HepG2 (cell line): ENCODE data around the gene PPP1CA. TPM values are rescaled to one million over a fixed set of nuclear protein-coding genes. Genes with fewer than 3 reads are reported as not detected.

Experiments
- ATAC-seq: fragments of 200-7000 bp; cut with Tn5 transposase; 3 replicates; pipeline ENCODE4 v1.9.1; 2020; ENCODE audit warnings: mild to moderate bottlenecking, moderate library complexity
- BruUV-seq: library from RNA; stranded (reverse); fragments of 400-500 nt; replicated peaks from 2 replicates; lab custom pipeline; 2021; lab: Mats Ljungman, UMichigan
- CTCF ChIA-PET: fragments of 300-600 bp; formaldehyde crosslinking; extraction: SDS; loops from one replicate; lab custom pipeline; 2021; ENCODE audit warnings: low total read pairs, inconsistent platforms, low intra/inter-chr PET ratio; lab: Yijun Ruan, JAX
- POLR2A ChIA-PET: fragments of 350-600 bp; sonication (Branson Sonifier 250); formaldehyde crosslinking; loops from one replicate; lab custom pipeline; 2020; ENCODE audit warnings: antibody characterized with exemption, inconsistent platforms; lab: Yijun Ruan, JAX
- DNase-seq: peaks from one replicate; pipeline ENCODE4 v3.0.0-alpha.2; 2015; ENCODE audit warnings: low spot score
- FAIRE-seq: peaks from 3 replicates; lab custom pipeline; 2011; peaks lifted over from hg19 to GRCh38; lab: Jason Lieb, UNC
- H2AFZ ChIP-seq: one replicate; pipeline ENCODE4 v1.6.1; 2011; ENCODE audit warnings: low read length, inconsistent platforms
- H3K27ac ChIP-seq: fragments of 300-600 bp; 3 replicates; pipeline ENCODE4 v1.8.0; 2011; ENCODE audit warnings: mixed run types, mild to moderate bottlenecking, mixed read lengths, low read length, inconsistent platforms; ENCODE audit not compliant: insufficient read depth; ENCODE audit errors: extremely low read length
- H3K27me3 ChIP-seq, 2 experiments: fragments of 200-600 bp in 1 of 2; 2 replicates in 1 of 2; 3 replicates in 1 of 2; pipeline versions ENCODE4 v1.6.0 to v1.8.0; 2011; ENCODE audit warnings: low read length in 2 of 2, mild to moderate bottlenecking in 2 of 2, moderate library complexity in 2 of 2, inconsistent platforms in 1 of 2; ENCODE audit not compliant: insufficient read depth in 2 of 2, control insufficient read depth in 1 of 2
- H3K36me3 ChIP-seq, 2 experiments: fragments of 200-600 bp in 1 of 2; replicated peaks in 1 of 2; 2 replicates in 1 of 2; 3 replicates in 1 of 2; pipeline versions ENCODE4 v1.5.1 to v1.8.0; 2011; ENCODE audit warnings: low read length in 2 of 2, inconsistent platforms in 1 of 2; ENCODE audit not compliant: insufficient read depth in 2 of 2, control insufficient read depth in 1 of 2
- H3K4me1 ChIP-seq: 2 replicates; pipeline ENCODE4 v1.5.1; 2012; ENCODE audit warnings: low read length, inconsistent platforms; ENCODE audit not compliant: insufficient read depth
- H3K4me2 ChIP-seq: 2 replicates; pipeline ENCODE4 v1.6.0; 2011; ENCODE audit warnings: low read depth, low read length, inconsistent platforms
- H3K4me3 ChIP-seq, 3 experiments: fragments of 200-600 bp in 1 of 3; sonication (generic), shearing (Covaris generic) in 1 of 3; replicated peaks in 1 of 3; 2 replicates each; pipeline ENCODE4 v1.5.1; 2011 to 2016; ENCODE audit warnings: low read length in 3 of 3, inconsistent platforms in 2 of 3, low read depth in 2 of 3, mild to moderate bottlenecking in 2 of 3, control low read depth in 1 of 3, mixed read lengths in 1 of 3; ENCODE audit not compliant: insufficient read depth in 1 of 3
- H3K79me2 ChIP-seq: one replicate; pipeline ENCODE4 v1.6.1; 2011; ENCODE audit warnings: low read length, inconsistent platforms; ENCODE audit not compliant: insufficient read depth
- H3K9ac ChIP-seq: 2 replicates; pipeline ENCODE4 v1.6.0; 2011; ENCODE audit warnings: mild to moderate bottlenecking, low read depth, low read length, inconsistent platforms; ENCODE audit not compliant: insufficient read depth
- H3K9me3 ChIP-seq: 2 replicates; pipeline ENCODE4 v1.5.1; 2012; ENCODE audit warnings: mild to moderate bottlenecking, low read length
- H4K20me1 ChIP-seq: 2 replicates; pipeline ENCODE4 v1.6.0; 2011; ENCODE audit warnings: inconsistent platforms, mild to moderate bottlenecking, low read length, moderate library complexity; ENCODE audit not compliant: insufficient read depth
- RELA ChIP-seq: sonication (generic); formaldehyde crosslinking; IDR thresholded peaks from 2 replicates; pipeline ENCODE4 v1.4.0; 2020; ENCODE audit warnings: missing genetic modification reagents
- U2AF2 ChIP-seq: fragments of 200-400 bp; formaldehyde crosslinking; IDR thresholded peaks from 2 replicates; pipeline ENCODE4 v1.6.1; 2017; ENCODE audit warnings: low read depth, mild to moderate bottlenecking, low read length
- WGBS: methylation state at CpG from one replicate; pipeline ENCODE4 v1.1.6; 2017; ENCODE audit warnings: low lambda C conversion rate; 5-methylcytosine and 5-hydroxymethylcytosine counted together
- in situ Hi-C: cut with HindIII; loops from 2 replicates; pipeline ENCODE4 v1.10.0; 2017; ENCODE audit warnings: low pct_unique_long_range_greater_than_20kb; ENCODE audit not compliant: extremely low pct_ligation_motif_present
- intact Hi-C: fragments of 100-400 bp; cut with micrococcal nuclease; formaldehyde crosslinking; loops from one replicate; pipeline ENCODE4 v1.10.0; 2022; ENCODE audit not compliant: unreplicated experiment
- polyA plus RNA-seq, 8 experiments: library from polyadenylated mRNA; depleted of rRNA in 3 of 8; stranded (reverse) in 7 of 8; unstranded in 1 of 8; fragments of >200 nt; fragmentation: Illumina TruSeq in 4 of 8; extraction: Trizol in 4 of 8; gene quantifications; 2 replicates each; pipeline versions ENCODE4 v1.2.1 to v1.2.3, GENCODE V29; 2011 to 2016; ENCODE audit warnings: low read depth in 4 of 8, missing spikeins in 1 of 8, mixed read lengths in 1 of 8; ENCODE audit not compliant: insufficient read depth in 1 of 8
- total RNA-seq, 5 experiments: library from RNA; depleted of rRNA; stranded (reverse); fragments of >200 nt; fragmentation: Illumina TruSeq; extraction: Trizol; gene quantifications; 2 replicates each; pipeline ENCODE4 v1.2.3, GENCODE V29; 2016; ENCODE audit warnings: low read depth in 1 of 5
- TF ChIP-seq, protein P1 (sequence below): sonication (generic); formaldehyde crosslinking; IDR thresholded peaks from 2 replicates; pipeline ENCODE4 v1.4.0; 2020; ENCODE audit warnings: missing genetic modification reagents, mild to moderate bottlenecking, borderline replicate concordance
- TF ChIP-seq, protein P2 (sequence below): sonication (generic); formaldehyde crosslinking; conservative IDR thresholded peaks from 2 replicates; pipeline ENCODE4 v1.4.0; 2020; ENCODE audit warnings: missing genetic modification reagents

The PPP1CA gene
- total and polyA plus RNA-seq, 2 of the 13 experiments (the other 11 are each of a cell fraction or from before 2014, with no cell fraction given) = 149 to 170 TPM

DNA sequence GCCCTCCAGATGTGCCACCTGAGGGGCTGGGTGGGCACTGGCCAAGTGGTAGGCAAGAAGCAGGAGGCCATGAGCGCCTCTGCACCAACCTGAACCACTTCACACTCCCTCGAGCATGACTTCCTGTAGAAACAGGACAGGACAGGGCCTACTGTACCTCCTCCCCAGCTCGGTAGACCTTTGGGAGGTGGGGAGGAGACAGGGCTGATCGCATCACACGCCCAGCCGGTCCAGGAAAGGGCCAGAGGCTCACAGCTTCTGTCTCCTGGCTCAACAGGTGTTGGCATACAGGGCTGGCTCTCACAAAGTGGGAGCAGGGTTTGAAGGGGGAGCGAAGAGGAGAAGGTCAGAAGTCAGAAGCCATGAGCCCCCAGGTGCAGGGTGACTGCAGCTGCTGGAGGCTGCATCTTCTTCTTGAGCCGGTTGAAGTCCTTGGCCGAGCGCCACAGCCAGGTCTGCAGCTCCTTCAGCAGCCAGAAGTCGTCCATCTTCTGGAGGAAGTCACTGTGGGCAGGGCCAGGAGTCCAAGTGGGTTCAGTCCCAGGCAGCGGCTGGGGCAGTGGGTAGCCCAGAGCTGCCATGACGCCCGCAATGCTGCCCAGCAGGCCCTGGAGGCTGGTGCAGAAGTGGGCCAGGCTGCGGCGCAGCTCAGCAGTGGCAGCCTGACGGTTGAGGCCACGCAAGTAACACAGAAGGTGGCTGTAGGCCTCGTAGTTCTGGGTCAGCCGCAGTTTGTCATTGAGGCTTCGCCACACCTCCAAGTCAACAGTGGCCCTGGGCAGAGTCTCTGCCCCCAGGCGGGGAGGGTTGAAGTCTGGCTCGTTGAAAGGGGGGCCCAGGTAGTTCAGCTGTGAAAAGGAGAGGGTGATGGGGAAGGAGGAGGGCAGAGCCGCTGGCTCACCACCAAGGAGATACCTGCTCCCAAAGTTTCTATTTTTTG is 36.6 kb downstream of the PPP1CA start:
- intact Hi-C loops (no loop called here), in situ Hi-C loops (no loop called here)
- H3K36me3 ChIP-seq = no peaks in the 10 kb centered on the region
- H3K4me2 ChIP-seq = no peak overlapping the region
- no TSS peak for BruUV-seq
- POLR2A ChIA-PET = no interaction called here
- no peak overlapping the region for H3K27ac ChIP-seq
- H3K27me3 ChIP-seq = no peaks in the 10 kb centered on the region
- no peak overlapping the region for H3K9ac ChIP-seq
- no peak for TF ChIP-seq RELA
- TF ChIP-seq U2AF2 = no peak
- TF ChIP-seq, protein P1, sequence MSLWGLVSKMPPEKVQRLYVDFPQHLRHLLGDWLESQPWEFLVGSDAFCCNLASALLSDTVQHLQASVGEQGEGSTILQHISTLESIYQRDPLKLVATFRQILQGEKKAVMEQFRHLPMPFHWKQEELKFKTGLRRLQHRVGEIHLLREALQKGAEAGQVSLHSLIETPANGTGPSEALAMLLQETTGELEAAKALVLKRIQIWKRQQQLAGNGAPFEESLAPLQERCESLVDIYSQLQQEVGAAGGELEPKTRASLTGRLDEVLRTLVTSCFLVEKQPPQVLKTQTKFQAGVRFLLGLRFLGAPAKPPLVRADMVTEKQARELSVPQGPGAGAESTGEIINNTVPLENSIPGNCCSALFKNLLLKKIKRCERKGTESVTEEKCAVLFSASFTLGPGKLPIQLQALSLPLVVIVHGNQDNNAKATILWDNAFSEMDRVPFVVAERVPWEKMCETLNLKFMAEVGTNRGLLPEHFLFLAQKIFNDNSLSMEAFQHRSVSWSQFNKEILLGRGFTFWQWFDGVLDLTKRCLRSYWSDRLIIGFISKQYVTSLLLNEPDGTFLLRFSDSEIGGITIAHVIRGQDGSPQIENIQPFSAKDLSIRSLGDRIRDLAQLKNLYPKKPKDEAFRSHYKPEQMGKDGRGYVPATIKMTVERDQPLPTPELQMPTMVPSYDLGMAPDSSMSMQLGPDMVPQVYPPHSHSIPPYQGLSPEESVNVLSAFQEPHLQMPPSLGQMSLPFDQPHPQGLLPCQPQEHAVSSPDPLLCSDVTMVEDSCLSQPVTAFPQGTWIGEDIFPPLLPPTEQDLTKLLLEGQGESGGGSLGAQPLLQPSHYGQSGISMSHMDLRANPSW (CRISPR knock-in tag) = no peak
- TF ChIP-seq, protein P2, sequence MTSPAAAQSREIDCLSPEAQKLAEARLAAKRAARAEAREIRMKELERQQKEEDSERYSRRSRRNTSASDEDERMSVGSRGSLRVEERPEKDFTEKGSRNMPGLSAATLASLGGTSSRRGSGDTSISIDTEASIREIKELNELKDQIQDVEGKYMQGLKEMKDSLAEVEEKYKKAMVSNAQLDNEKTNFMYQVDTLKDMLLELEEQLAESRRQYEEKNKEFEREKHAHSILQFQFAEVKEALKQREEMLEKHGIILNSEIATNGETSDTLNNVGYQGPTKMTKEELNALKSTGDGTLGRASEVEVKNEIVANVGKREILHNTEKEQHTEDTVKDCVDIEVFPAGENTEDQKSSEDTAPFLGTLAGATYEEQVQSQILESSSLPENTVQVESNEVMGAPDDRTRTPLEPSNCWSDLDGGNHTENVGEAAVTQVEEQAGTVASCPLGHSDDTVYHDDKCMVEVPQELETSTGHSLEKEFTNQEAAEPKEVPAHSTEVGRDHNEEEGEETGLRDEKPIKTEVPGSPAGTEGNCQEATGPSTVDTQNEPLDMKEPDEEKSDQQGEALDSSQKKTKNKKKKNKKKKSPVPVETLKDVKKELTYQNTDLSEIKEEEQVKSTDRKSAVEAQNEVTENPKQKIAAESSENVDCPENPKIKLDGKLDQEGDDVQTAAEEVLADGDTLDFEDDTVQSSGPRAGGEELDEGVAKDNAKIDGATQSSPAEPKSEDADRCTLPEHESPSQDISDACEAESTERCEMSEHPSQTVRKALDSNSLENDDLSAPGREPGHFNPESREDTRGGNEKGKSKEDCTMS = no peak
- TF ChIP-seq, all 625 proteins: peak for 0
- H3K4me3 ChIP-seq = no peak overlapping the region
- no peaks in the 10 kb centered on the region for H3K9me3 ChIP-seq
- H3K4me1 ChIP-seq = no peaks in the 10 kb centered on the region
- WGBS = 82% methylated on average over 6 of the region's 24 CpGs
- H3K79me2 ChIP-seq = no peaks in the 10 kb centered on the region
- H4K20me1 ChIP-seq = no peaks in the 10 kb centered on the region
- FAIRE-seq (no peak), DNase-seq (no peak), ATAC-seq (no peak)
- no peak overlapping the region for H2AFZ ChIP-seq
- CTCF ChIA-PET = no interaction called here
